Epidermal melanocyte (primary cell): Measurements from ENCODE around the gene ATP6V0A4.
"Not testable (repeated sequence)": the region's sequence is repeated elsewhere in the genome, so short reads cannot be mapped to it uniquely, and the experiment has no call there.

Experiments used
- DNase-seq: peaks from one replicate; pipeline ENCODE4 v3.0.0; 2011; ENCODE audit warnings: low spot score; ENCODE audit not compliant: insufficient read length

Gene ATP6V0A4

DNA sequence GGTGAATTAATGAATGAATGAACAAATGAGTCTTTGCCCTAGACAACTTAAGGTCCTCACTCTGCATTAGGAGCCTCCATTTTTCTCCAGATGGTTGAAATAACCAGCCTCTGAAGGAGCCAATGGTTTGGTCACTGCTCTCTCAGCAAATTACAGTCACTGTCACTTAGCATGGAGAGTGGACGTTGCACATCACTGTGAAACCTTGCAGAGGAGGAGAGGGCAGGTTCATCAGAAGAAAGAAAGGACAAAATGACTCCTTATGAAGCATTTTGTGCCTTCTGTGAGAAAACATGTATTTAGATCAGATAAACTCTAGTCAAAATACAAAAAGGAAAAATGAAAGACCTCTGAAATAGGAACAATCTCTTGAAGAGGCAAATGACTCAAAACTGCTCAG, 6.6 kb upstream of the ATP6V0A4 start:
- DNase-seq, result no peak

DNA sequence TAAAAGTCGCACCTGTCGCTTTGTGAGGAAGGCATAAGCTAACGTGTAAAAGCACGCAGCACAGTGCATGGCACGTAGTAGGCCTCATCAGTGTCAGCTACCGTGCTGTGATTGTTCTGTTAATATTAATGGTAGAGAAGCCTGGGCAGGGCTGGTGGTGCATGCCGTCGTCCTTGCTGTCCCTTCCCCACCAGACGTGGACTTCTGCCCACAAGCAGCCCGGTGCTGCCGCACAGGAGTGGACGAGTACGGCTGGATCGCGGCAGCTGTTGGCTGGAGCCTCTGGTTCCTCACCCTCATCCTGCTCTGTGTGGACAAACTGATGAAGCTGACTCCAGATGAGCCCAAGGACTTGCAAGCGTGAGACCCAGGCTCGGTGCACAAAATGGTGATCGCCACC, 4.7 kb upstream of the ATP6V0A4 start:
- DNase-seq, result no peak

- no peak for DNase-seq
Observed at GRCh38 chr7:138801256-138801655, 3.3 kb upstream of the ATP6V0A4 start.

- DNase-seq, result no peak
Observed at GRCh38 chr7:138799336-138800000, 1.5 kb upstream of the ATP6V0A4 start.

DNA sequence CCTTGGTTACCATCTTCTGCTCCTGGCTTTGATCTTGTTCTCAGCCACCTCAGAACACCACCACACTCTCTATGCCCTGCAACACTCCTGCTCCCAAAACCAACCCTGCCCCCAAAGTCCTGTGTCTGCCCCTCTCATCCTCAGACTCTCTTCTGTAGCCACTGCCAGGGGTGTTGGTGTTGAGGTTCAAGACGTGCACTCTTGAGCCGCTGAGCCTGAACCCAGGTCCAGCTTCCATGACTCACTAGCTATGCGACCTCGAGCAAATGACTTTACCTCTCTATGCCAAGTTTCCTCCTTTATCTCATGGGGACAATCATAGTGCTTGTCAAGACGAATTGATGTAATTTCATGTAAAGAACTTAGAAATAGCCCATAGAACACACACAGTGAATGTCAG, 840 bp upstream of the ATP6V0A4 start:
- DNase-seq, result no peak

GRCh38 chr7:138797046-138797445, 950 bp downstream of the ATP6V0A4 start:
- not testable (repeated sequence) for DNase-seq

DNA sequence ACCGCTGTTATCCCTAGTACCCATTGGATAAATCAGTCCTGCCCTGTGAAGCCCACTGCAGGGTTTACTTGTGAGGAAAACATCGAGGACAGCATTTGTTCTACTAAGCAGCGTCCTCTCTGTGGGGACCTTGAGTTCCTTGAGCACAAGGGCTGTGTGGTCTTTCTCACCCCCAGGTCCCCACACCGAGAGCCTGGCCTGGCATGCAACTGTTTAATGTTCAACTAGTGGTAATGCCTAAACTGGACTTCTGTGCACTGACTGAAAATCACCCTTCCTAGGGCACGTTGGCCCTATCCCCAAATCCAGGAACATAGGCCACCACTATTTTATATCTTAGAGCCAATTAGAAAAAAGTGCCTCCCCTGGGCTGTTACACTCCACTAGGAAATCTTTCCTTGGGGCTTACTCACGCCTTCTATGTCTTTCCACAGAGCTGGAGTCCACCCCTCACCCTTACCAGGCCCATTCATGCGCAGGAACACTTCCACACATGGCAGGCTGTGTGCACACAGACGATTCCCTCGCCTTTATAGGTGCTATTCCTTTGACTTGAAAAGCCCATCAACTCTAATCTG, 1.9 kb downstream of the ATP6V0A4 start:
- DNase-seq, result no peak

- DNase-seq, result no peak
Observed at GRCh38 chr7:138785587-138786437, 12.2 kb downstream of the ATP6V0A4 start.

DNA sequence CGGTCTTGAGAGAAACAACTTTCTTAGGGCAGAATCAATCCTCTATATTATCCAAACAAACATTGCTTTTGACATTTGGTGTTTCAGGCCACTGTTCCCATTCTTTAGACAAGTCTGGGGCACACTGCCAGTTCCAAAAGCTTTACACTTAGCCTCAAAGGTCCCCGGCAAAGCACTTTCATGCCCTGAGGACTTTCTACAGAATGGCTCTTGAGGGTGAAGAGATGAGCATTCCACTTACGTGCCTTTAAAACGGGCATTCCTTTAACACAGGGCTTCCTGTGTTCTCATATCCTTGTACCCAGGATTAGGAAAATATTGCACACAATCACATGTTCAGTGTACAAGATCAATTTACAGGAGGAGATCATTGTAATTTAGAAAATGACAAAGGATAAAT, 13.3 kb downstream of the ATP6V0A4 start:
- peak; percentile 79 for DNase-seq

DNA sequence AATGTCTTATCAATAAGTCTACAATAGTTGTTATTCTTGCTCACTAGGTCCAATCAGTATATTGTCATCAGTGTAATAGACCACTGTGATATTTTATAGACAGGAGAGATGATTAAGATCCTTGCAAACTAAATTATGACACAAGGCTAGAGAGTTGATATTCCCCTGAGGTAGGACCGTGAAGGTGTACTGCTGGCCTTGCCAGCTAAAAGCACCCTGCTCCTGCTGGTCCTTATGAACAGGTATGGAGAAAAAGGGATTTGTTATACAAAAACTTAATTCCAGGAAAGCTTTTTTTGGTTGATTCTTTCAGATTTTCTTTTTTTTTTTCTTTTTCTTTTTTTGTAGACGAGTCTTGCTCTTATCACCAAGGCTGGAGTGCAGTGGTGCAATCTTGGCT, 17.0 kb downstream of the ATP6V0A4 start:
- no peak for DNase-seq

GRCh38 chr7:138776166-138776833, 21.7 kb downstream of the ATP6V0A4 start:
- no peak for DNase-seq

DNA sequence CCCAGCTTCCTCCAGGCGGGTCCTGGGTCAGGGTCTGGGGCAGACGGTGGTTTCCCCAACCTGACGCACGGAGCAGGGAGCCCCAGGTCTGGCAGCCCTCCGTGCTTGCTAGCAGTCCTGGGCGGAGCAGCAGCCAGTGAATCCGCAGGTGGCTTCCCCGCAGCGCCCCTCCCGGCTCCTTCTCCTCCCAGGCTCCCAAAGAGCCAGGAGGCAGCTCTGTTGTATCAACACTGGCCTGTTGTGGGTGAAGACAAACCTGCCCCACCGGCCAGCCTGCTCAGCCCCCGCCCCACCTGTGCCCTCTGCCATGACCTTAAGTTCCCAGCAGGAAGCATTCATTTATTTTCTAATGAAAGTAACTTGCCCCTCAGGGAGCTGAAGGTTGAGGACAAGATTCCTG, 24.2 kb downstream of the ATP6V0A4 start:
- DNase-seq, result no peak

DNA sequence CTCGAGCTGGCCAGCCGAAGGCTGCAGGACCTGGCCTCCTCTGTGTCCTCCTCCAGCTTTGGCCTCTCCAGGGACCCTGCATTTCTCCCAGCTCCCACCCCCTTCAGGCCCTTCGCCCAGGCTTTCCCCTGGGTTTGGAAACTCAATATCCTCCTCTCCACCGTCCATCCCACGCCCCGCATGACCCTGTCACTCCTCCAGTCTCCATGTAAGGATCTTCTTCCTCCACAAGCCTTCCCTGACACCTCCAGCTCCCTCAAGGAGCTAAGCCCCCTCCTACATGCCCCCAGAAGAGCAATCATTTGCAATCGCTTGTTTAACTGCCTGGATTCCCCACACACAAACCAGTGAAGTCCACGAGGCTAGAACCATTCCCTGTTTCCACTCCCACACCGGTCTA, 24.8 kb downstream of the ATP6V0A4 start:
- DNase-seq, result no peak

GRCh38 chr7:138770904-138771303, 27.1 kb downstream of the ATP6V0A4 start:
- no peak for DNase-seq

DNA sequence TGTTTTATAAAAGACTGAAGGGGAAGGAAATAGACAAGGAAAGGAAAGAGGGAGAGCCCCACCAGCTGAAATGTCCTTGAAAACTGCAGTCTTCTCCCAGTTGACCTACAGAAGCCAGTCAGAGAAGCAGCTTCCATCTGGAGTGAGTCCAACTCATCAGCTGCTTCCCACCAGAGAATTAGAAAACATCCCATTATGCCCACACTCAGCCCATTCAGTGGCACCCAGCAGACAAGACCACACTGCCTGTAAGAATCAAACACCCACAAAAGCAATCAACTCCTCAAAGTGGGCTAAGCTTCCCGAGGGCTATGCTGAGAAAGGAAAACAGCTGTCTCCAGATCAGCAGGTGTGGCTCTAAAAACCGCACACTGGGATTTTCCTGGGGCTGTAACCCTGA, 29.8 kb downstream of the ATP6V0A4 start:
- no peak for DNase-seq

- DNase-seq, result no peak
Observed at GRCh38 chr7:138756591-138757242, 41.3 kb downstream of the ATP6V0A4 start.

- DNase-seq, result peak; percentile 47
Observed at GRCh38 chr7:138755842-138756590, 42.0 kb downstream of the ATP6V0A4 start.

DNA sequence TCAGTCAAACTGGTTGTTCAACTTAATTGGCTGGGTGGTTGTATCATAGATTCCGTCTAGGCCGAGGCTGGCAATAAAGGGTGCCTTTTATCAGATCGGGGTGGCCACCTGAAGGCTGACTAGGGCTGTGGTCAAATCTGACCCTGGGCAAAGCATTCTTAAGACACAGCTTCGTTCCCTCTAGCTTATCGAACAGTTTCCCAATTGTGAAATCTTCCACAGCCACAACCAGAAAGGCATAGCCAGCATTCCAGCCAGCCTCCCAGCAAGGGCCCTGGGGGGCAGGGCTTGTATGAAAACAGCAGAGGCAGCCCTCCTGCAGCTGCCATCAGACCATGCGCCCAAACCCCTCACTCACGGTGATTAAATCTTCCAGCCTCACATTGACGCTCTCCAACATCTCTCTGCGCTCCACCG, 42.7 kb downstream of the ATP6V0A4 start:
- no peak for DNase-seq

DNA sequence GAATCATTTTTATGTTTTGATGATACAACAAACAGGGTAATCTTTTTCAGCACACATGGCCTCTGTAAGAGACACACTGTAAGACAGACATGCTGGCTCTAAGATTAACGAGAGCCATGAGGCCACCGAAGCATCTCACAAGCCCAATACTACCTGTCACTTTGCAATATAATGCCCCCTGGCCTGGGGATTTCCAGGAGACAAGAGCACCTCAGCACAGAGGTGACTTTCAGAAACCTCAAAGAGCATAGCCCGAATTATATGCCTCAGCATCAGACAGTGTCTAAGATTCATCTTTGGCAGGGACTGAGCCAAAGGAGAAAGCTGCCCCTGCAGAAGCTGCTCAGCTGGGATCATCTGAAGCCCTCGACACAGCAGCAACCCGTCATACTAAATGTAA, 44.4 kb downstream of the ATP6V0A4 start:
- no peak for DNase-seq

DNA sequence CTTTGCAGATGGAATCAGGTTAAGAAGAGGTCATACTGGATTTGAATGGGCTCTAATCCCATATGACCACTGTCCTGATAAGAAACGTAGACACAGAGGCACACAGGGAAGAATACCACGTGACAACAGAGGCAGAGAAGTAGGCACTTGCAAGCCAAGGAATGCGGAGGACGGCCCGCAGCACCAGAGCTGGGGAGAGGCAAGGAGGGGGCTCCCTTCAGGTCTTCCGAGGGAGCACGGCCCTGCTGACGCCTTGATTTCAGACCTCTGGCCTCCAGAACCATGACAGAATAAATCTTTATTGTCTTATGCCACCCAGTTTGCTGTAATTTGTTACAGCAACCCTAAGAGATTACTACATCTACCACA, 44.9 kb downstream of the ATP6V0A4 start:
- no peak for DNase-seq
